HG03565 (cell line): ENCODE measurements around the gene SEC14L6.
"Not testable (repeated sequence)": the region's sequence is repeated elsewhere in the genome, so short reads cannot be mapped to it uniquely, and the experiment has no call there.

Source experiments
- ATAC-seq: cut with Tn5 transposase; IDR thresholded peaks from one replicate; pipeline ENCODE4 v1.9.1; 2021; ENCODE audit warnings: mild to moderate bottlenecking, moderate library complexity; ENCODE audit not compliant: unreplicated experiment

Gene SEC14L6

DNA sequence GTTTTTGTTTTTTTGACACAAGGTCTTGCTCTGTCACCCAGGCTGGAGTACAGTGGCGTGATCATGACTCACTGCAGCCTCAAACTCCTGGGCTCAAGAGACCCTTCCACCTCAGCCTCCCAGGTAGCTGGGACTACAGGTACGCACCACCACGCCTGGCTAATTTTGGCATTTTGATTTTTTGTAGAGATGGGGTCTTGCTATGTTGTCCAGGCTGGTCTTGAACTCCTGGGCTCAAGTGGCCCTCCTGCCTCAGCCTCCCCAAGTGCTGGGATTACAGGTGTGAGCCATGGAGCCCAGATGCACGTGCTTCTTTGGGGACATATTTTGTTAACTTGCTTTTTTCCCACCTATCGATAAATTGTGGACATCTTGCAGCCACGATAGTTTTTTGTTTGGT lies 20.7 kb upstream of the SEC14L6 start:
- not testable (repeated sequence) for ATAC-seq

- ATAC-seq = no peak
These were observed 19.6 kb upstream of the SEC14L6 start for GRCh38 chr22:30566125-30566524.

- ATAC-seq = no peak
These were observed 18.8 kb upstream of the SEC14L6 start for GRCh38 chr22:30565341-30565740.

- no peak for ATAC-seq
These were observed 18.2 kb upstream of the SEC14L6 start for GRCh38 chr22:30564761-30565119.

- ATAC-seq = no peak
These were observed 17.7 kb upstream of the SEC14L6 start for GRCh38 chr22:30564045-30564760.

- no peak for ATAC-seq
These were observed 15.8 kb upstream of the SEC14L6 start for GRCh38 chr22:30562366-30562765.

DNA sequence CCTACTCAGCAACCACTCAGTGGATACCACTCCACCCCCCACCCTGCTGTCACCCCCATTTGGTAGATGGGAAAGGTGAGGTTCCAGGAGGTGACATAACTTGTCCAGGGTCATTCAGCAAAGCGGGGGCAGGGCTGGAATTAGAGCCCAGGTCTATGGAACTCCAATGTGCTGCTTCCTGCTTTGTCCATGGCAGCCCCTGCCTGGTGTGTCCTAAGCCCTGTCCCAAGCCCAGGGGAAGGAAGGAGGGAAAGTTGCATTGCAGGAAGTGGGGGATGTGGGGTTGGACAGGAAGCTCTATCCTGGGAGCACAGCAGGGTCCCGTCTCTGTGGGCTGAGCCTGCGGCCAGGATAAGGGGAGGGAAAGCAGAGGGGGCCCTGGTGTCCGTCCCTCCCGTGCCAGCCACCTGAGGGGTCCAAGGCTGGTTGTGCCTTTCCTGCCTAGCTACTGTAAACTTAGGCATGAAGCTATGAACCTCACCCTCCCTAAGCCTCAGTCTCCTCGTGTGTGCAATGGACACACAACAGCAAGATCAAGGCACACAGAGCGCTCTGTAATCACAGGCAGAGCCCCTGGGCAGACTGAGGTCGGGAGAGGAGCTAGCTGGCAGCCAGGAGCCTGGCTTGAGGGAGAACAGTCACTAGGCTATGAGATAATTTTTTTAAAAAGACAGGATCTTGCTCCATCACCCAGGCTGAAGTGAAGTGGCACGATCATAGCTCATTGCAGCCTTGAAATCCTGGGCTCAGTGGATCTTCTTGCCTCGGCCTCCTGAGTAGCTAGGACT lies 15.1 kb upstream of the SEC14L6 start:
- no peak for ATAC-seq

- ATAC-seq = not testable (repeated sequence)
These were observed 14.2 kb upstream of the SEC14L6 start for GRCh38 chr22:30560643-30561202.

GRCh38 chr22:30559889-30560288 lies 13.3 kb upstream of the SEC14L6 start:
- no peak for ATAC-seq

DNA sequence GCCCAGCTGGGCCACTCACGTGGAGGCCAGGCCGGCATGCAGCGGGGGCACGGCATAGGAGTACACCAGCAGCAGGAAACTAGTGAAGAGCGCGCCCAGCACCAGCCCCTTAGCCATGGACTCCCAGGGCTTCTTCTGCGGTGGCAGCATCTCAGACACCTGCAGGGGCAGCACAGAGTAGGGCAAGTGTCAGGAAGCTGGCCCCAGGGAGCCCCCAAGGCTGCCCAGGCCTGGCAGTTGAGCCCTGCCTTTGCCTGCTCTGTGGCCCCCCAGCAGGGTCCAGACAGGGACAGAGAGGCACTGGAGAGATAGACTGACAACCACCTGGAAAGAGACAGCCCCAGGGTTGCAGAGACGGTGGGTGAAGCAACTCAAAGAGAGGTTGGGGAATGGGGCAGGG lies 10.7 kb upstream of the SEC14L6 start:
- no peak for ATAC-seq

DNA sequence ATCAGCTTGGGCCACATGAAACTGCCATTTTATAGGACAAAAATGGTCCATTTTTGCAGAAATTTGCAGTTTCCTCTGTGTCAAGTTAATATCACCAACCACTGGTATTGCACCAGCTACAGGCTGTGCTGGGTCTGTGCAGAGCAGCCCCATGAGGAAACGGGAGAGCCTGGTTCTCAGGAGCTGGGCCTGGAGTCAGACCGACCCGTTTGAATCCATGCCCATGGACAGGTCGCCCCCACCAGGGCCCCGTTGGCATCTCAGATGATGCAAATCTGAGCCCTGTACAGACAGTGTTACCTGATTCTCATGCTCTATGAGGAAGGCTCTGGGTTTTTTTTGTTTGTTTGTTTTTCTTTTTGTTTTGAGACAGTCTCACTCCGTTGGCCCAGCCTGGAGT lies 9.8 kb upstream of the SEC14L6 start:
- no peak for ATAC-seq

DNA sequence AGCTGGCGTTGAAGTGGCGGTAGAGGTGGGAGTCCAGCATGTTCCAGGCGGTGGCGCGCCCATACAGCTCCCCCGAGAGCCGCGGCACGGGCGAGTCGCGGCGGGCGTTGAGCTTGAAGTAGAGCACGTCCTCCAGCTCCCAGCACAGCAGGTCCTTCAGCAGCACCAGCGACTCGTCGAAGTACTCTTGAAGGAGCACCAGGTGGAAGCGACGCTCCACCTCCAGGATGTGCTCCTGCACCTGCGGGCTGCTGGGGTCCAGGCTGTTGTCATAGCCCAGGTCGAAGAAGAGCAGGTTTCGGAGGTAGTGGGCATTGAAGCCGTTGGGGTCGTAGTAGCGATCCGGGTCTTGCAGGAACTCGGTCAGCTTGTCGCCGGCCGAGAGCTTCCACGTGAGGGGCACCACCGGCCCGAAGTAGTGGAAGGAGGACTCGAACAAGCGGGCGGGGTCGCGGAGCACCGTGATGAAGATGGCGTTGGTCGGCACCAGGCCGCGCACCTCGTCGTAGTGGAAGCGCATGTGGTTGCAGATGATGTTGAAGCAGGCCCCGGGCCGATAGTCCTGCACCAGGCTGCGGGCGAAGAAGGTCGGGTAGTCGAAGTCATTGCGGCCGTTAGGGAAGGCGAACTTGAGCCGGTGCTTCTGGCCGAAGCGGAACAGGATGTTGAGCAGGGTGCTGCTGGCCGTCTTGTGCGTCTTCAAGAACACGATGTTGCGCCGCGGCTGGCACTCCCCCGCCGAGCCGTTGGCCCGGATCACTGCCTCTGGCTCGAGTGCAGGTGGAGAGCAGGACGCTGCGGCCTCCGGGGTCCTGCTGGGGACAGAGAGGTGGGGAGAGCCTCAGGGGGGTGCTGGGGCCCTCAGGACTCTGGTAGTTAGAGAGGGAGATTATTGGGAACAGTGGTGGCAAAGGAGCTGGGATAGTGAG lies 9.0 kb upstream of the SEC14L6 start:
- ATAC-seq = no peak

DNA sequence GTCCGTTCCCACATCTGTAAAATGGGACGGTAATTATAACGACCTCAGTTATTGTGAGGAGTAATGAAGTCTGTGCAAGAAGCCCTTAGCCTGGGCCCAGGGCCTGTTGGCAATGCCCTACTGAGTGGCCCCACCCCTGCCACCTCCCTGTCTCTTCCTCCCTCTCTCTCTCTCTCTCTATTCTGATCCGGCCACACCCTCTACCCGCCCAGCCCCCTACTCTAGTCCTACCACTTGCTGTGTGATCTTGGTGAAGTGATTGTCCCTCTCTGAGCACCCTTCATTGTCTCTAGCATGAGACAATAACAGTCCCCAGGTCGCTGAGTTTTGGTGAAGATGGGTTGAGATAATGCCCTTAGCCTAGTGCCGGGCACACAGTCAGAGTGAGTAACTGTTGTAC lies 7.4 kb upstream of the SEC14L6 start:
- no peak for ATAC-seq

DNA sequence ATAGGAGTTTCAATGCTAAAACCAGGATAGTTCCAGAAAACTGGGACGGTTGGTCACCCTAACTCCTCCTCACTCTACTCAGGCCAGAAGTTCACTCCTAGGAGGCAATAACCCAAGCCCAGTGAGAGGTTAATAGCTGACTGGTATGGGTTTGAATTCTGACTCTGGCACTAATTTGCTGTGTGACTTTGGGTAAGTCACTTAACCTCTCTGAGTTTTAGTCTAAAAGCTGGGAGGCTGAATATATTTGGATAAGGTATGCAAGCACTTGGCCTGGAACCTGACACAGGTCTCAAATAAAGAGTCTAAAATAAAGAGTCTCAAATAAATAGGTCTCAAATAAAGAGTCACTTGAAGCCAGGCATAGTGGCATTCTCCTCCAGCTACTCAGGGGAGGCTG lies 6.2 kb upstream of the SEC14L6 start:
- no peak for ATAC-seq

DNA sequence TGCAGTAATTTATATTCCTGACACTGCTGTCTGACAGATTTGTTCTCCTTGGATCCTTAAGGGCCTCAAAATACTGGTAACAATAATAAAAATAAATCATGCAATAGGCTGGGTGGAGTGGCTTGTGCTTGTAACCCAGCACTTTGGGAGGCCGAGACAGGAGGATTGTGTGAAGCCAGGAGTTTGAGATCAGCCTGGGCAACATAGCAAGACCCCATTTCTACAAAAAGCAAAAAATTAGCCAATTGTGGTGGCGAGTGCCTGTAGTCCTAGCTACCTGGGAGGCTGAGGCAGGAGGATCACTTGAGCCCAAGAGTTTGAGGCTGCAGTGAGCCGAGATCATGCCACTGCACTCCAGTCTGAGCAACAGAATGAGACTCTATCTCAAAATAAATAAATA lies 5.3 kb upstream of the SEC14L6 start:
- ATAC-seq = not testable (repeated sequence)

DNA sequence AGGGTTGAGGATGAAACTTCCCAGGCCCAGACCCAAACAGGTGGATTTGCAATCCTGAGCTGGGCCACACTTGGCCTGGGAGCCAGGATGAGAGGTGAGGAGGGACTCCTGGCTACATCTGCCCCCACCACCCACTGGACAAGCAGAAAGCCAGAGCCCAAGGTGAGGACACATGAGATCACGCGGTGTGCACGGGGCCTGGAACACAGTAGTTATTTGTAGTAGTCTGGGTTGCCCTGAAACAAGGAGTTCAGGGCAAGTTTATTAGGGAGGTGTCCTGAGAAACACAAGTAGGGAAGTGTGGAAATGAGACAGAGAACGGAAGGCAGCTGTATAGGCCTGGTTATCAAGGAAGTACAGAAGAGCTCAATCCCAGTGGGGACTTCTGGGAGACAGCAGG lies 647 bp upstream of the SEC14L6 start:
- ATAC-seq = no peak

DNA sequence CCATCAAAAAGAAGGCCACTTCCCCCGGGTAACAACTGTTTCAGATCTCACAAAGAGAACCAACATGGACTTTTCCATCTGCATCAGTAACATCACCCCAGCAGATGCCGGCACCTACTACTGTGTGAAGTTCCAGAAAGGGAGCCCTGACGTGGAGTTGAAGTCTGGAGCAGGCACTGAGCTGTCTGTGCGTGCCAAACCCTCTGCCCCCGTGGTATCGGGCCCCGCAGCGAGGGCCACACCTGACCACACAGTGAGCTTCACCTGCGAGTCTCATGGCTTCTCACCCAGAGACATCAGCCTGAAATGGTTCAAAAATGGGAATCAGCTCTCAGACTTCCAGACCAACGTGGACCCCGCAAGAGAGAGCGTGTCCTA lies 3.7 kb downstream of the SEC14L6 start:
- no peak for ATAC-seq

DNA sequence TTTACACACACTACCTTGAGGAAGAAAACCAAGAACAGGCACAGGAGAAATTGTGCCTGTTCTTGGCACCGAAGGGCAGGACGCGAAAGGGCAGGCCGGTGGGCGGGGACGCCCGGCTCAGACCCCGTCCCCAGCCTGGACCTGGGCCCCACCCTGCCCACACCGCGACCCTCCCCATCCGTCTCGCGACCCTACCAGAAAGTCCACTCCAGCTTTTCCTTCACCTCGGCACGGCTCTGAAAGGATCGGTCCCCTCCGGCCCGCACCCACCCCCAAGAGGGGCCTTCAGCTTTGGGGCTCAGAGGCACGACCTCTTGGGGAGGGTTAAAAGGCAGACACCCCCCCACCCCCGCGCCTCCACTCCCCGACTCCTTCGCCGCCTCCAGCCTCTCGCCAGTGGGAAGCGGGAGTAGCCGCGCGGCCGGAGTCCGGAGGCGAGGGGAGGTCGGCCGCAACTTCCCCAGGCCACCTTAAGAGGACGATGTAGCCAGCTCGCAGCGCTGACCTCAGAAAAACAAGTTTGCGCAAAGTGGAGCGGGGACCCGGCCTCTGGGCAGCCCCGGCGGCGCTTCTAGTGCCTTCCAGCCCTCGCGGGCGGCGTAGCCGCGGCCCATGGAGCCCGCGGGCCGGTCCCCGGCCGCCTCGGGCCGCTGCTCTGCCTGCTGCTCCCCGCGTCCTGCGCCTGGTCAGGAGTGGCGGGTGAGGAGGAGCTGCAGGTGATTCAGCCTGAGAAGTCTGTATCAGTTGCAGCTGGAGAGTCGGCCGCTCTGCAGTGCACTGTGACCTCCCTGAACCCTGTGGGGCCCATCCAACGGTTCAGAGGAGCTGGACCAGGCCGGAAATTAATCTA lies 4.4 kb downstream of the SEC14L6 start:
- no peak for ATAC-seq

GRCh38 chr22:30541511-30541910 lies 5.0 kb downstream of the SEC14L6 start:
- not testable (repeated sequence) for ATAC-seq

DNA sequence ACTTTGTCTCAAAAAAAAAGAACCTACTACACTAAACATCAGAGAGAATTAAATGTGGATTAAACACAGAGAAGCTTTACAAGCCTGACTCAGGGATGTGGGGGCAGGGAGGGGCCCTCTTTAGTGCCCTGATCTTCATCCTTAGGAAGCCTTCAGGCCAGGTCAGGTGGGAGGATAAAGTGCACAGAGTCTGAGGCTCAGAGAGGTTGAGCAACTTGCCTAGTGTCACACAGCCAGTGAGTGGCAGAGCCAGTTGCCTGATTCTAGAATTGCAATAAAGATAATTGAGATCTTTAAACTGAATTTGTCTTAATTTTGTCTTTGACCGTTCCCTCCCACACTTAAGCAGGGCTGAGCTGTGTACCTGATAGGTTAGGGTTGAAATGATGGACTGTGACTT lies 7.2 kb downstream of the SEC14L6 start:
- ATAC-seq = no peak
